Lower leg skin (tissue), 4 donors: ENCODE measurements around the gene ZNF451. TPM values are rescaled to one million over a fixed set of nuclear protein-coding genes. Genes with fewer than 3 reads are reported as not detected.

ENCODE experiments used
- DNase-seq, 2 donors: peaks; one replicate each; pipeline ENCODE4 v3.0.0-alpha.2; 2019; ENCODE audit warnings: low spot score in 2 of 2
- H3K4me3 ChIP-seq: fragments of 200-600 bp; sonication (generic); 2 replicates; pipeline ENCODE4 v1.5.1; 2017; ENCODE audit warnings: mild to moderate bottlenecking, low read depth; ENCODE audit not compliant: poor library complexity, severe bottlenecking
- POLR2A ChIP-seq, 2 donors: fragments of 450-650 bp; IDR thresholded peaks; one replicate each; pipeline ENCODE4 v1.6.1; 2016 to 2017; ENCODE audit warnings: antibody characterized with exemption in 2 of 2, mild to moderate bottlenecking in 1 of 2, moderate library complexity in 1 of 2
- WGBS, 2 donors: methylation state at CpG; one replicate each; pipeline ENCODE4 v1.1.5; 2018; 5-methylcytosine and 5-hydroxymethylcytosine counted together
- intact Hi-C: fragments of 100-400 bp; cut with DNase I; formaldehyde crosslinking; loops from one replicate; pipeline ENCODE4 v1.15.0; 2023; ENCODE audit warnings: low total_unique reads
- total RNA-seq, 4 donors: library from RNA; depleted of rRNA; stranded (reverse); fragments of >200 nt; gene quantifications; one replicate each; pipeline ENCODE4 v1.1.0, GENCODE V29; 2016
- TF ChIP-seq, protein P1 (sequence below), 3 donors: fragments of 450-650 bp; IDR thresholded peaks; one replicate each; pipeline ENCODE4 v1.5.1; 2016; ENCODE audit warnings: antibody characterized with exemption in 3 of 3, mild to moderate bottlenecking in 3 of 3, moderate library complexity in 2 of 3

ZNF451 gene
- total RNA-seq, 4 donors from 2014 or later, result 36.8 to 68.9 (median 49.7) TPM

DNA sequence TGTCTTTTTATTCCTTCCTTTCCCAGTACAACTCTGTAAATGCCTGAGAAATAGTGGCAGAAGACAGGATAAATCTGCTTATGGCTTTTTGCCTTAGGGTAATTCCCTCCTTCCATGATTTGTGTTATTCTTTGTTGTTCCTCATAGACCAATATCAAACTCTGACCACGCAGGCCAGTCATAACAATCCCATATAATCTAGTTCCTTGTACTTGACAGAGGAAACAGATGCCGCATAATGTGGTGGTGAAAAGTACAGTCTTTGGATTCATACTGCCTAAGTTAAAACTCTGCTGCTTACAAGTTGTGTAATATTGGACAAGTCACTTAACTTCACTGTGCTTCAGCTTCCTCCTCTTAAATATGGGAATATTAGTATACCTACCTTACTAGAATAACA is 74.0 kb downstream of the ZNF451 start:
- no peak for DNase-seq
- intact Hi-C loops, result no loop called here
- no peak for TF ChIP-seq POLR2A (IDR thresholded peaks at IDR 0.05)
- TF ChIP-seq, protein P1, sequence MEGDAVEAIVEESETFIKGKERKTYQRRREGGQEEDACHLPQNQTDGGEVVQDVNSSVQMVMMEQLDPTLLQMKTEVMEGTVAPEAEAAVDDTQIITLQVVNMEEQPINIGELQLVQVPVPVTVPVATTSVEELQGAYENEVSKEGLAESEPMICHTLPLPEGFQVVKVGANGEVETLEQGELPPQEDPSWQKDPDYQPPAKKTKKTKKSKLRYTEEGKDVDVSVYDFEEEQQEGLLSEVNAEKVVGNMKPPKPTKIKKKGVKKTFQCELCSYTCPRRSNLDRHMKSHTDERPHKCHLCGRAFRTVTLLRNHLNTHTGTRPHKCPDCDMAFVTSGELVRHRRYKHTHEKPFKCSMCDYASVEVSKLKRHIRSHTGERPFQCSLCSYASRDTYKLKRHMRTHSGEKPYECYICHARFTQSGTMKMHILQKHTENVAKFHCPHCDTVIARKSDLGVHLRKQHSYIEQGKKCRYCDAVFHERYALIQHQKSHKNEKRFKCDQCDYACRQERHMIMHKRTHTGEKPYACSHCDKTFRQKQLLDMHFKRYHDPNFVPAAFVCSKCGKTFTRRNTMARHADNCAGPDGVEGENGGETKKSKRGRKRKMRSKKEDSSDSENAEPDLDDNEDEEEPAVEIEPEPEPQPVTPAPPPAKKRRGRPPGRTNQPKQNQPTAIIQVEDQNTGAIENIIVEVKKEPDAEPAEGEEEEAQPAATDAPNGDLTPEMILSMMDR (IDR thresholded peaks at IDR 0.05), result no peak
- 92 to 94% methylated on average over 2 of the region's 2 CpGs for WGBS, 2 donors
- H3K4me3 ChIP-seq, result no peak overlapping the region

DNA sequence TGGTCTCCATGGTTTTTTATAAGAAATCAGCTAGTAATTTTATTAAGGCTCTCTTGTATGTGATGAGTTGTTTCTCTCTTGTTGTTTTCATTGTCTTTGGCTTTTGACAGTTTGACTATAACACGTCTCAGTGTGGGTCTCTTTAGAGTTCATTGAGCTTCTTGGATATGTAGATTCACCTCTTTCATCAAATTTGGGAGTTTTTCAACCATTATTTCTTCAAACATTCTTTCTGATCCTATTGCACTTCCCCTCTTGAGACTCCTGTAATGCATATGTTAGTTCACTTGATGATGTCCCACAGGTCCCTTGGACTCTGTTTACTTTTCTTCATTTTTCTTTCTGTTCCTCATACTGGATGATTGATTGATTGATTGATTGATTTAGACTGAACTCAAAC is 75.1 kb downstream of the ZNF451 start:
- DNase-seq, result no peak
- 93 to 95% methylated on average over 1 of the region's 1 CpG for WGBS, 2 donors
- no peak overlapping the region for H3K4me3 ChIP-seq
- intact Hi-C loops, result no loop called here
- no peak for TF ChIP-seq POLR2A (IDR thresholded peaks at IDR 0.05)
- TF ChIP-seq, protein P1 (IDR thresholded peaks at IDR 0.05), result no peak

DNA sequence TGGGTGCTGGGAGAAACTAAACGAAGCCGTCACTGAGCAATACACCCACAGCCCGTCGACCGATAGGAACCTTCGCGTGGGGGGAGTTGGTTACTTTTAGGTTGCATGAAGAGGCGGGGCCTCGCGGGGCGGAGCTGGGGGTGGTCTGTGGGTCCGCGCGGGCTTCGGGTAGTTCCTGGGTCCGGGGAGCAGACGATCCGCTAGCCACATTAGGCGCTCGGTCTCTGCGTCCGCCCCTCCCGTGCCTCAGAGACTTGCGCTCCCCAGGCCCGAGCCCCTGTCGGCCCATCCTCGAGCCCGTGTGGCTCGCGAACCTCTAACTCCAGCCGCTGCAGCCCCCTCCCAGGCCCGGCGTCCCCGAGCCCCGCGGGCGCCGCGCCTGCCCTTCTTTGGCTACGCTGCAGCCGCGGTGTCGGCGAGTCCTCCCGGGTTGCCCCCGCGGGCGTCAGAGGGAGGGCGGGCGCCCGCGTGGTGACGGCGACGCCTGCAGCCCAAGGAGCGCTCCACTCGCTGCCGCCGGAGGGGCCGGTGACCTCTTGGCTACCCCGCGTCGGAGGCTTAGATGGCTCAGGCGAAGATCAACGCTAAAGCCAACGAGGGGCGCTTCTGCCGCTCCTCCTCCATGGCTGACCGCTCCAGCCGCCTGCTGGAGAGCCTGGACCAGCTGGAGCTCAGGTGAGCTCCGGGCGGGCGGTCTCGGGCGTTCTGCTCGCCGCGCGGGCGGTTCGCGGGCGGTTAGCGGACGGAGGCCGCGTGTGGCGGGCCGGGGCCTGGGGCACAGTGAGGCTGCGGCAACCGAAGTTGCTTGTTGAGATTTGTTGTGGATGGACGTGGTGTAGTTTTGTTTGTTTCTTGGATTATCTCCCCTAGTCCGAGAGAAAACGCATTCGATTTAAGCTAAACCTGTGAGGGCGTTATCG is 82.4 kb downstream of the ZNF451 start, which contains the start of gene BAG2:
Gene BAG2, plus strand, starts transcription at position 191 of the 920 bp plus-strand sequence. Its CDS starts 372 bp downstream, at position 563.
- peak within 1 kb of the TSS; percentile 54 for H3K4me3 ChIP-seq
- DNase-seq, result peak; percentile 81 to 97
- peak in 1 of 2 donors; percentile 22 for TF ChIP-seq POLR2A (IDR thresholded peaks at IDR 0.05)
- TF ChIP-seq, protein P1 (IDR thresholded peaks at IDR 0.05), result no peak
- WGBS, 2 donors, result 1% methylated on average over 65 to 74 of the region's 97 CpGs
- intact Hi-C loops, result no loop called here

GRCh38 chr6:57173056-57173885 is 83.3 kb downstream of the ZNF451 start:
- intact Hi-C loops, result no loop called here
- 21 to 31% methylated on average over 19 of the region's 19 CpGs for WGBS, 2 donors
- no peak for TF ChIP-seq POLR2A (IDR thresholded peaks at IDR 0.05)
- TF ChIP-seq, protein P1 (IDR thresholded peaks at IDR 0.05), result no peak
- H3K4me3 ChIP-seq, result peak overlapping the region; percentile 54
- no peak for DNase-seq

GRCh38 chr6:57173886-57174510 is 84.0 kb downstream of the ZNF451 start:
- no peak for TF ChIP-seq POLR2A (IDR thresholded peaks at IDR 0.05)
- TF ChIP-seq, protein P1 (IDR thresholded peaks at IDR 0.05), result no peak
- H3K4me3 ChIP-seq, result no peak overlapping the region
- intact Hi-C loops, result no loop called here
- 55 to 61% methylated on average over 5 of the region's 5 CpGs for WGBS, 2 donors
- DNase-seq, result no peak
